Osteoblast (primary cell): Measurements from ENCODE around the gene SNX24. TPM values are rescaled to one million over a fixed set of nuclear protein-coding genes. Genes with fewer than 3 reads are reported as not detected.
A peak's percentile ranks its signal among the peaks of the same experiment; 100 is the strongest.
"Not testable (repeated sequence)": the region's sequence is repeated elsewhere in the genome, so short reads cannot be mapped to it uniquely, and the experiment has no call there.

Experiments used
- DNase-seq: peaks from one replicate; pipeline ENCODE4 v3.0.0; 2011; ENCODE audit warnings: low spot score, mixed read lengths; ENCODE audit not compliant: insufficient read length; ENCODE audit errors: missing footprints
- H2AFZ ChIP-seq: 2 replicates; pipeline ENCODE4 v1.6.0; 2011; ENCODE audit warnings: mild to moderate bottlenecking, low read length
- H3K27ac ChIP-seq: 2 replicates; pipeline ENCODE4 v1.5.1; 2011; ENCODE audit warnings: mild to moderate bottlenecking, low read depth, low read length, moderate library complexity
- H3K27me3 ChIP-seq: 2 replicates; pipeline ENCODE4 v1.6.0; 2012; ENCODE audit warnings: mild to moderate bottlenecking, control low read depth, inconsistent platforms, low read length, moderate library complexity; ENCODE audit not compliant: insufficient read depth
- H3K36me3 ChIP-seq: 2 replicates; pipeline ENCODE4 v1.5.1; 2011; ENCODE audit warnings: mild to moderate bottlenecking, low read length, control low read depth, moderate library complexity; ENCODE audit not compliant: insufficient read depth
- H3K4me1 ChIP-seq: 2 replicates; pipeline ENCODE4 v1.5.1; 2011; ENCODE audit warnings: mild to moderate bottlenecking, low read length, control low read depth, moderate library complexity; ENCODE audit not compliant: insufficient read depth
- H3K4me2 ChIP-seq: 2 replicates; pipeline ENCODE4 v1.6.0; 2011; ENCODE audit warnings: mild to moderate bottlenecking, low read length; ENCODE audit not compliant: insufficient read depth
- H3K4me3 ChIP-seq: fragments of 200-600 bp; sonication (generic); 3 replicates; pipeline ENCODE4 v1.5.1; 2012; ENCODE audit warnings: mild to moderate bottlenecking, low read length, inconsistent platforms; ENCODE audit not compliant: insufficient read depth
- H3K79me2 ChIP-seq: 2 replicates; pipeline ENCODE4 v1.6.0; 2012; ENCODE audit warnings: mild to moderate bottlenecking, low read length, control low read depth, inconsistent platforms; ENCODE audit not compliant: insufficient read depth
- H3K9me3 ChIP-seq: 2 replicates; pipeline ENCODE4 v1.5.1; 2011; ENCODE audit warnings: low read depth, low read length, control low read depth
- H4K20me1 ChIP-seq: 2 replicates; pipeline ENCODE4 v1.6.0; 2012; ENCODE audit warnings: mild to moderate bottlenecking, low read length, control low read depth; ENCODE audit not compliant: insufficient read depth
- total RNA-seq: library from RNA; depleted of rRNA; stranded (reverse); fragments of >200 nt; gene quantifications from 2 replicates; pipeline ENCODE4 v1.2.3, GENCODE V29; 2012
- TF ChIP-seq, protein P1 (sequence below): IDR thresholded peaks from 2 replicates; pipeline ENCODE4 v1.5.1; 2011; ENCODE audit warnings: mild to moderate bottlenecking, low read depth, low read length, moderate library complexity; ENCODE audit errors: extremely low read depth

Gene SNX24
- total RNA-seq, 1 donor, result 26.4 TPM

DNA sequence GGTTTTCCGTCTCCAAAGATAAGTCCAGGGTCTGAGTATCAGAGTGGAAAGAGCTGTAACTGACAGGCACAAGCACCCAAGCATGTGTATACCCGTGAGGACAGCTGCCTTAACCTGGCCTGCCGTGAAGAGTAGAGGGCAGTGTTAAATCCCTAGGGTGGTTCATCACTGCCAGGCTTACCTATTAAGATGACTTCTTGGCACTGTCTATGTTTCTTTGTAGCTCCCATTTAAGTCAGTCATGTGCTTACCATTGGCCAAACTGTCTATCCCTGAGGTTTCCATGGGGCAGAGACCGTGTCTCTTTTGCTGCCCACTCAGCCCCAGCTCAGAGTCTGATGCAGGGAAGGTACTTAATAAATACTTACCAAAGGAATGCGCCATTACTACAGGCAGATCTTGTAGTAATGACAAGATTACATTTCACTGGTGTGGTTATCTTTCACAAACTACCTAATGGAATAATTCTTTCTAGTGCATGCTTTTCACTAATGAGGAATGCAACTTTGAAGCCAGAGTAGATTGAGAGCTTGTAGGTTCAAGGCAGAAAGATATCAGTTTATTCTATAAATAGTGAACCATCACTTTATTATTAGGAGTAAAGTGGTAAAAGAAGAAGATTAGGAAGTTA, 64.2 kb downstream of the SNX24 start:
- TF ChIP-seq, protein P1, sequence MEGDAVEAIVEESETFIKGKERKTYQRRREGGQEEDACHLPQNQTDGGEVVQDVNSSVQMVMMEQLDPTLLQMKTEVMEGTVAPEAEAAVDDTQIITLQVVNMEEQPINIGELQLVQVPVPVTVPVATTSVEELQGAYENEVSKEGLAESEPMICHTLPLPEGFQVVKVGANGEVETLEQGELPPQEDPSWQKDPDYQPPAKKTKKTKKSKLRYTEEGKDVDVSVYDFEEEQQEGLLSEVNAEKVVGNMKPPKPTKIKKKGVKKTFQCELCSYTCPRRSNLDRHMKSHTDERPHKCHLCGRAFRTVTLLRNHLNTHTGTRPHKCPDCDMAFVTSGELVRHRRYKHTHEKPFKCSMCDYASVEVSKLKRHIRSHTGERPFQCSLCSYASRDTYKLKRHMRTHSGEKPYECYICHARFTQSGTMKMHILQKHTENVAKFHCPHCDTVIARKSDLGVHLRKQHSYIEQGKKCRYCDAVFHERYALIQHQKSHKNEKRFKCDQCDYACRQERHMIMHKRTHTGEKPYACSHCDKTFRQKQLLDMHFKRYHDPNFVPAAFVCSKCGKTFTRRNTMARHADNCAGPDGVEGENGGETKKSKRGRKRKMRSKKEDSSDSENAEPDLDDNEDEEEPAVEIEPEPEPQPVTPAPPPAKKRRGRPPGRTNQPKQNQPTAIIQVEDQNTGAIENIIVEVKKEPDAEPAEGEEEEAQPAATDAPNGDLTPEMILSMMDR, result no peak
- peaks cover 10% of the 10 kb centered on the region for H3K79me2 ChIP-seq
- H3K4me1 ChIP-seq, result peaks cover 11% of the 10 kb centered on the region
- no peaks in the 10 kb centered on the region for H3K36me3 ChIP-seq
- H3K9me3 ChIP-seq, result no peaks in the 10 kb centered on the region
- no peaks in the 10 kb centered on the region for H3K27me3 ChIP-seq
- peak; percentile 76 for DNase-seq
- no peaks in the 10 kb centered on the region for H4K20me1 ChIP-seq
- H3K27ac ChIP-seq, result no peak overlapping the region
- no peak overlapping the region for H3K4me3 ChIP-seq
- no peak overlapping the region for H2AFZ ChIP-seq
- no peak overlapping the region for H3K4me2 ChIP-seq

DNA sequence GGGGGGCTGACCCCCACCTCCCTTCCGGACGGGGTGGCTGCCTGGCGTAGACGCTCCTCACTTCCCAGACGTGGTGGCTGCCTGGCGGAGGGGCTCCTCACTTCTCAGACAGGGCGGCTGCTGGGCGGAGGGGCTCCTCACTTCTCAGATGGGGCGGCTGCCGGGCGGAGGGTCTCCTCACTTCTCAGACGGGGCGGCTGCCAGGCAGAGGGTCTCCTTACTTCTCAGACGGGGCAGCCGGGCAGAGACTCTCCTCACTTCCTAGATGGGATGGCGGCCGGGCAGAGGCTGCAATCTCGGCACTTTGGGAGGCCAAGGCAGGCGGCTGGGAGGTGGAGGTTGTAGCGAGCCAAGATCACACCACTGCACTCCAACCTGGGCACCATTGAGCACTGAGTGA, 68.0 kb downstream of the SNX24 start:
- not testable (repeated sequence) for H3K4me1 ChIP-seq, H3K4me3 ChIP-seq, H3K36me3 ChIP-seq, H2AFZ ChIP-seq, H3K9me3 ChIP-seq, DNase-seq, H3K4me2 ChIP-seq, H3K27ac ChIP-seq, H3K27me3 ChIP-seq, H4K20me1 ChIP-seq
- peaks cover 13% of the 10 kb centered on the region for H3K79me2 ChIP-seq

DNA sequence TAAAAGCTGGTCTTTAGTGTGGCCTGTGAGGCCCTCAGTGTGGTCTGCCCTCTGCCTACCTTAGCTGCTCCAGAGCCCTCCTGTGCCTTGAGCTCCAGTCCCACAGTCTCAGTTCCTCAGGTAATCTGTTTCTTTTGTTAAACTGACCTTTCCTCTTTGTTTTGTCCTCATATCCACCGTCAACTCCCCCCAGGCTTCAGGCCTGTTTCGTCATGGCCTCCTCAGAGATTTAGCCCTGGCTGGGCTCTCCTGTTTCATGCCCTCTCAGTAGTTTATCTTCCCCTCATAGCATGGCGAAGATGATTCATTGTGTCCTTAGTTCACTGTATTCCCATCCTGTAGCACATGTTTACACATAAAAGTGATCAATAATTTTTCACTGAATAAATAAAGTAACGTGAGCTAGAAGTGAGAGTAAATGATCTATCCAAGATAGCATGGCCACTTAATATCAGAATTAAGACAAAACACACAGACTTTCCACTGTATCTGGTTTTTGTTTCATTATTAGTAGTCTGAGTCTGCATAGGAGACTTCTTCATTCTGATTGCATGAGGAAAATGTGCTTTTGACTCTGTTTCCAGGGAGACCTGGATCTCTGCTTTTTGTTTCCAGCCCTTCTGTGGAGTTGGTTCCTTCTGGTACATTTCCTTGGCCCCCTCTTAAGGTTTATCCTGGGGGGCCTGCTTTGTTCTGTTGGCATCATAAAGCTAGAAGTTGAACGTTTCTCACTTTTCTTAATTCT, 70.5 kb downstream of the SNX24 start:
- peak; percentile 86 for DNase-seq
- no peak overlapping the region for H3K27ac ChIP-seq
- H2AFZ ChIP-seq, result no peak overlapping the region
- no peaks in the 10 kb centered on the region for H3K27me3 ChIP-seq
- no peaks in the 10 kb centered on the region for H3K36me3 ChIP-seq
- TF ChIP-seq, protein P1, result no peak
- peaks cover 5% of the 10 kb centered on the region for H4K20me1 ChIP-seq
- H3K4me3 ChIP-seq, result no peak overlapping the region
- H3K9me3 ChIP-seq, result no peaks in the 10 kb centered on the region
- H3K79me2 ChIP-seq, result peaks cover 9% of the 10 kb centered on the region
- no peak overlapping the region for H3K4me2 ChIP-seq
- H3K4me1 ChIP-seq, result peaks cover 4% of the 10 kb centered on the region

DNA sequence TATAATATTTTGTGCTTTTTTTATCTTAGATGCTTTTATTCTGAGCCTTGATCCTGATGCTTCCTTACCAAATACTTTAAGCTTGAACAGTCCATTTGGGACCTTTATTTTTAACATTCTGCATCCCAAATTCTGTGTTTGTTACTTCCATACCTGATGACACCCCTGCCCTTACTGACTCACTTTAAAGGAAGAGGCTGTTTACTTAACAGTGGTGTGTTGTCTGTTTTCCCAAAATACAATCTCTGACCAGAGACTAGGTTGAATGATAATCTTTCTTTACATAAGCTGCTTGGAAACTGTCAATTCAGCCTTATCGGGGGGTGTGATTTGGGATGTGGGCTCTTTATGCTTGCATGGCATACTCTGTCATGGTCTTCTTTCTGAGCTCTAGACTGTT, 71.1 kb downstream of the SNX24 start:
- Histone ChIP-seq H2AFZ (no peak overlapping the region), H3K27me3 (no peaks in the 10 kb centered on the region), H3K4me1 (peaks cover 4% of the 10 kb centered on the region), H3K79me2 (peaks cover 9% of the 10 kb centered on the region), H3K4me2 (no peak overlapping the region), H3K36me3 (no peaks in the 10 kb centered on the region), H4K20me1 (peaks cover 5% of the 10 kb centered on the region), H3K27ac (no peak overlapping the region), H3K9me3 (no peaks in the 10 kb centered on the region), H3K4me3 (no peak overlapping the region)
- peak; percentile 61 for DNase-seq
- TF ChIP-seq, protein P1, result no peak
